ENCODE data around the gene GTF2E1.

Gene GTF2E1

DNA sequence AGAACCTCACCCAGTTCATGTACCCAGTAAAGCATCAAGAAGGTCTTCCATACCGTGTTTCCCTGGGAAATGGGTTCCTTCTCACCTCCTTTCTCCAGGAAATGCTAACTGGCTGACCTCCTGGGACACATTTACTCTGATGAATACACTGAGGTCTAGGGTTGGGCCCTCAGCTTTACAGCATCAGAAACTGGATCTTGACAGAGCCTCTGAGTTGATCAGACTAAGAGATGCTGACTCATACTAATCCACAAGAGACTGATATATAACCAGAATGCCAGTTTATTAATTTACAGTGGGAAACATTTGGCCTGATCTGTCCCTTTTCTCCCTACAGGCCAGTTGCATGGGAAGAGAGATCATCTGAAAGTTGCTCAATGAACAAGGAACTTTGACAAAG, 55.8 kb downstream of the GTF2E1 start:
- no peak for DNase-seq (ENCODE audit: low spot score)

- no peak for DNase-seq (ENCODE audit: low spot score)
Observed at GRCh38 chr3:120800625-120801024, 58.1 kb downstream of the GTF2E1 start.

- DNase-seq (ENCODE audit: low spot score): peak; percentile 53
Observed at GRCh38 chr3:120801484-120801883, 58.9 kb downstream of the GTF2E1 start.

- no peak for DNase-seq (ENCODE audit: low spot score)
Observed at GRCh38 chr3:120802916-120803315, 60.4 kb downstream of the GTF2E1 start.

DNA sequence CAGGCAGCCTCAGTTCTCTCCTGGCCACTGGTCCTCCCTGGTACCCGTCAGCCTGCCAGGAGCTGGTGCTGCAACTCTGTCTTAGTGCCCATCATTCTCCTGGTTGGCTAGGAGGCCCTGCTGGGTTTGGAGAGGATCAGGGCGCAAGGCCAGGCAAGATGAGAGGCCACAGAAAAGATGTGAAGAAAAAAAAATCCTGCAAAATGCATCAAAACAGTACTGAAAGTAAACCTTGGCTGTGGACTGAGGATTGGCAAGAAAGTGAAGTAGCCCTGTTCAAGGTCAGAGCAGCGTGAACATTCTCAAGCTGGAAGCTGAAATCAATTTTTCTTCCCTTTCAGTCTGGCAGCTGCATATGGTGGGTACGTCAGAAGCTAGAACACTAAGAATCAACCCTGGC, 74.2 kb downstream of the GTF2E1 start:
- peak; percentile 65 for DNase-seq (ENCODE audit: low spot score)

GRCh38 chr3:120820748-120821147, 78.2 kb downstream of the GTF2E1 start:
- no peak for DNase-seq (ENCODE audit: low spot score)

DNA sequence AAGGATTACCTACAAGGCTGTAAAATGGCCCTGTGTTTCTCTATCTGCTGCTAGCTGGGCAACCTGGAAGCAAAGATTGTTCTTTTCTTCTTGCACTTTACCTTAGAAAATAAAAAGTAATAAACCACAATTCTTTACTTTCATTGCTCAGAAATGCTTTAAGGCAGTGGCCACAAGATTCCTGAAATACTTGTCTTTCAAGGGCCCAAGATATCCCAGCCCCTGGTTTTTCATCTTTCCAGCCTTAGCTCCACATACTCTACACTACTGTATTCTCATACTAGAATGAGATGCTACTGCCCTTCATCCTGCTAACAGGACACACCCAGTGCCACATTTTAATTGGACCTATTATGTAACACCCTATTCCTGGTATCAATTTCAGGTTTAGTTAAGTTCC, 78.9 kb downstream of the GTF2E1 start:
- no peak for DNase-seq (ENCODE audit: low spot score)

- DNase-seq (ENCODE audit: low spot score): no peak
Observed at GRCh38 chr3:120823156-120823555, 80.6 kb downstream of the GTF2E1 start.

DNA sequence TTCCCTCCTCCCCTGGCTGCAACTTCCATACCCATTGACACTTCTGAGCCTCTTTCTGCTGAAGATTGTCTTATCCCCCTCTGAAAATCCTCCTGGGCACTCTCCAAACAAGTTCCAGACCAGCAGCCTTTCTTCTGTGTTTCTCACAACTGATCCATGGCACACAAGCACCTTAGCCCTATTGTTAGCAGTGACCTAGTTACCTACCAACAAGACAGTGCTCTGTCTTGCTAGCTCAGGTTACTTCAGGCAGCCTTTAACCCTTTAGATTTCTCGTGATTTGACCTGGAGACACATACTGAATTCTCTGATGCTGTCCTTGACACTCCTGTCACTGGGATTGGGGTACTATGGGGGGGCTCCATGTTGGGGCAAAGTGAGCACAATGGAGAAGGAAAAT, 82.1 kb downstream of the GTF2E1 start:
- DNase-seq (ENCODE audit: low spot score): no peak

- DNase-seq (ENCODE audit: low spot score): no peak
Observed at GRCh38 chr3:120828796-120829195, 86.3 kb downstream of the GTF2E1 start.

DNA sequence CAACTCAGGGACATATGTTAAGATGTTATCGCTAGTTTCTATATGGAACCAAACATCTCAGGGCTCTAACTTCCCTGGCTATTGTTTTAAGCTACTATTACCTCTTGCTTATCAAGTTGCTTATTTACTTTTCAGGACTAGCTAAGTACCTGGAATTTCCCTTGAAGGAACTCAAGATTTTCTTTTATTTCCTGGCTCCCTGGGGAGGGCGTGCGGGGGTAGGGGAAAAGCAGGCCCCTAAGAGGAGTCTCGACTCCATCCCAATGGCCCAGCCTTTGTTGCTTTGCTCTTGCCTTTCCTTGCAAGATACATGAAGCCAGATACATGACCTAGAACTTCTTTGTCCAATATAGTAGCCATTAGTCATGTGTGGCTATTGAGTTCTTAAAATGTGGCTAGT, 88.5 kb downstream of the GTF2E1 start:
- DNase-seq (ENCODE audit: low spot score): no peak
